GM18951 (cell line): ENCODE data around the gene CT45A5.
"Not testable (repeated sequence)": the region's sequence is repeated elsewhere in the genome, so short reads cannot be mapped to it uniquely, and the experiment has no call there.

Source experiments
- POLR2A ChIP-seq: IDR thresholded peaks from 4 replicates; pipeline ENCODE4 v1.6.1; 2011; ENCODE audit warnings: mild to moderate bottlenecking; ENCODE audit not compliant: insufficient read length, insufficient read depth; ENCODE audit errors: extremely low read depth
- in situ Hi-C: fragments of 300-500 bp; cut with MboI; formaldehyde crosslinking; loops from one replicate; pipeline ENCODE4 v1.12.0; 2022; ENCODE audit warnings: low sequenced_read_pairs, mixed read lengths, inconsistent platforms; ENCODE audit not compliant: unreplicated experiment

Gene CT45A5, protein sequence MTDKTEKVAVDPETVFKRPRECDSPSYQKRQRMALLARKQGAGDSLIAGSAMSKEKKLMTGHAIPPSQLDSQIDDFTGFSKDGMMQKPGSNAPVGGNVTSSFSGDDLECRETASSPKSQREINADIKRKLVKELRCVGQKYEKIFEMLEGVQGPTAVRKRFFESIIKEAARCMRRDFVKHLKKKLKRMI

GRCh38 chrX:135785403-135785802 lies at the start of gene CT45A5:
TSS of gene CT45A5 (minus strand) at chrX:135785503. CDS start at chrX:135781729, 3,774 bp downstream.
- in situ Hi-C loops, result not testable (repeated sequence)

DNA sequence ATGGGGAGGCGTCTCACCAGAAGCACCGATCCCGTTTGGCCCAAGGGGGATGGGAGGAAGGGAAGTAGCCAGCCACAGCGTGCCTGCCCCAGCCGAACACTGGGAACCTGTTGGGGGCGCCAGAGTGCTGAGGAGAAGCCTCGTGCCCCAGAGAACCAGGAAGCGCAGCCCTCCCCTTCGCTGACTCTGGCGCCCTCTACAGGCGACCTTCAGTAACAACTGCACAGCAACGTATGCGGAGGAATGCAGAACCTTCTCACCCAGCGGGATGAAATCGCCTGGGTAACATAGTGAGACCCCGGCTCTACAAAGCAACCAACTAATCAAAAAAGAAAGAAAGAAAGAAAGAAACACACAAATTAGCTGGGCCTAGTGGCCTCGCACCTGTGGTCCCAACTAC lies 34.6 kb upstream of the CT45A5 start, which contains the start of gene CT45A2:
Gene CT45A2 (minus strand): TSS at position 101 of the 400 bp plus-strand sequence. CDS start 3,747 bp downstream, outside the sequence.
- in situ Hi-C loops, result not testable (repeated sequence)

DNA sequence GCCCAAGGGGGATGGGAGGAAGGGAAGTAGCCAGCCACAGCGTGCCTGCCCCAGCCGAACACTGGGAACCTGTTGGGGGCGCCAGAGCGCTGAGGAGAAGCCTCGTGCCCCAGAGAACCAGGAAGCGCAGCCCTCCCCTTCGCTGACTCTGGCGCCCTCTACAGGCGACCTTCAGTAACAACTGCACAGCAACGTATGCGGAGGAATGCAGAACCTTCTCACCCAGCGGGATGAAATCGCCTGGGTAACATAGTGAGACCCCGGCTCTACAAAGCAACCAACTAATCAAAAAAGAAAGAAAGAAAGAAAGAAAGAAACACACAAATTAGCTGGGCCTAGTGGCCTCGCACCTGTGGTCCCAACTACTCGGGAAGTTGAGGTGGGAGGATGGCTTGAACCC lies 17.4 kb upstream of the CT45A5 start, which contains the start of gene CT45A6:
Gene CT45A6 (minus strand): TSS at position 101 of the 400 bp plus-strand sequence. CDS start 3,794 bp downstream, outside the sequence.
- in situ Hi-C loops, result not testable (repeated sequence)

GRCh38 chrX:135768091-135768490 lies 17.2 kb downstream of the CT45A5 start, which contains the start of gene CT45A3:
TSS of gene CT45A3 (minus strand) at chrX:135768191. CDS start at chrX:135764444, 3,747 bp downstream.
- in situ Hi-C loops, result not testable (repeated sequence)

DNA sequence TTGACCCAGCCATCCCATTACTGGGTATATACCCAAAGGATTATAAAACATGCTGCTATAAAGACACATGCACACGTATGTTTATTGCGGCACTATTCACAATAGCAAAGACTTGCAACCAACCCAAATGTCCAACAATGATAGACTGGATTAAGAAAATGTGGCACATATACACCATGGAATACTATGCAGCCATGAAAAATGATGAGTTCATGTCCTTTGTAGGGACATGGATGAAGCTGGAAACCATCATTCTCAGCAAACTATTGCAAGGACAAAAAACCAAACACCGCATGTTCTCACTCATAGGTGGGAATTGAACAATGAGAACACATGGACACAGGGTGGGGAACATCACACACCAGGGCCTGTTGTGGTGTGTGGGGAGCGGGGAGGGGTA lies 40.6 kb downstream of the CT45A5 start:
- in situ Hi-C loops, result not testable (repeated sequence)

GRCh38 chrX:135741192-135741715 lies 44.0 kb downstream of the CT45A5 start:
- in situ Hi-C loops, result no loop called here
- TF ChIP-seq POLR2A, result no peak

- in situ Hi-C loops, result no loop called here
- TF ChIP-seq POLR2A, result no peak
Observed at GRCh38 chrX:135740681-135741149, 44.6 kb downstream of the CT45A5 start.

GRCh38 chrX:135737366-135738071 lies 47.8 kb downstream of the CT45A5 start:
- TF ChIP-seq POLR2A, result no peak
- in situ Hi-C loops, result no loop called here

DNA sequence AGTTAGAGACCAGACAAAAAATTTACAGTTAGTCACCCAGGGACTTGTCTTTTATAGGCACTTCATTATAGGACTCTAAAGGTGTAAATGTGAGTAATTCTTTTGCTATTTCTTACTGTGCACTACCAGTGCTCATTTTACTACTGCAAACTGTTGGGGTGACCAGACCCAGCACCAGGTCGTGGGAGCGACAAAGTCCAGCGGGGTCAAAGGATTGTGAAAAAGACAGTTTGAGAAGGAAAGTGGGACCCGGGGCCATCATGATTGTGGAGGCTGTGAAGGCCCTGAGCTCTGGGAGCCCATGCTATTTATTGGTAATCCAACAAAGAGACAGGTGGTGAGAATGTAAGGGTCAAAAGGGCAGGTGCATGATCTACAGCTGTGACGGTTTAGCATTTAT lies 50.6 kb downstream of the CT45A5 start:
- in situ Hi-C loops, result not testable (repeated sequence)
